HepG2 (cell line): ENCODE measurements around the gene CABLES2. TPM values are rescaled to one million over a fixed set of nuclear protein-coding genes. Genes with fewer than 3 reads are reported as not detected.

ENCODE experiments used
- AKAP8 ChIP-seq: sonication (generic); formaldehyde crosslinking; IDR thresholded peaks from 2 replicates; pipeline ENCODE4 v1.5.1; 2020; ENCODE audit warnings: mild to moderate bottlenecking, missing genetic modification reagents
- CHCHD3 ChIP-seq: sonication (generic); formaldehyde crosslinking; IDR thresholded peaks from 2 replicates; pipeline ENCODE4 v1.8.0; 2022; ENCODE audit warnings: mild to moderate bottlenecking, missing genetic modification reagents, moderate library complexity
- EHMT2 ChIP-seq: fragments of 200-600 bp; sonication (generic); IDR thresholded peaks from 2 replicates; pipeline ENCODE4 v1.7.0; 2017; ENCODE audit warnings: antibody characterized with exemption, low read depth, low read length, borderline replicate concordance
- GTF3A ChIP-seq: sonication (generic); formaldehyde crosslinking; conservative IDR thresholded peaks from 2 replicates; pipeline ENCODE4 v1.4.0; 2020; ENCODE audit warnings: mild to moderate bottlenecking, missing genetic modification reagents
- MATR3 ChIP-seq: sonication (generic); formaldehyde crosslinking; IDR thresholded peaks from 2 replicates; pipeline ENCODE4 v1.4.0; 2020; ENCODE audit warnings: missing genetic modification reagents
- RFXANK ChIP-seq: IDR thresholded peaks from 2 replicates; pipeline ENCODE4 v1.6.1; 2016
- SMARCC2 ChIP-seq: fragments of 450-650 bp; IDR thresholded peaks from 2 replicates; pipeline ENCODE4 v1.6.1; 2017; ENCODE audit warnings: antibody characterized with exemption, mild to moderate bottlenecking
- TAF15 ChIP-seq: fragments of 200-400 bp; formaldehyde crosslinking; IDR thresholded peaks from one replicate; pipeline ENCODE4 v1.6.1; 2018; ENCODE audit warnings: mild to moderate bottlenecking, low read depth, low read length; ENCODE audit not compliant: poor library complexity, severe bottlenecking
- ZNF264 ChIP-seq: sonication (generic); formaldehyde crosslinking; IDR thresholded peaks from 2 replicates; pipeline ENCODE4 v1.4.0; 2020; ENCODE audit warnings: missing genetic modification reagents
- ZNF350 ChIP-seq: sonication (generic); formaldehyde crosslinking; IDR thresholded peaks from 2 replicates; pipeline ENCODE4 v1.4.0; 2020; ENCODE audit warnings: mild to moderate bottlenecking, low read depth, missing genetic modification reagents, borderline replicate concordance
- ZNF562 ChIP-seq: sonication (generic); formaldehyde crosslinking; IDR thresholded peaks from 2 replicates; pipeline ENCODE4 v1.8.0; 2022; ENCODE audit warnings: missing genetic modification reagents, borderline replicate concordance
- ZNF577 ChIP-seq: sonication (generic); formaldehyde crosslinking; IDR thresholded peaks from 2 replicates; pipeline ENCODE4 v1.4.0; 2020; ENCODE audit warnings: mild to moderate bottlenecking, low read depth, missing genetic modification reagents, borderline replicate concordance
- ZNF607 ChIP-seq: sonication (generic); formaldehyde crosslinking; IDR thresholded peaks from 2 replicates; pipeline ENCODE4 v1.5.1; 2020; ENCODE audit warnings: missing genetic modification reagents, mild to moderate bottlenecking, borderline replicate concordance
- ZNF713 ChIP-seq: sonication (generic); formaldehyde crosslinking; IDR thresholded peaks from 2 replicates; pipeline ENCODE4 v1.4.0; 2020; ENCODE audit warnings: mild to moderate bottlenecking, missing genetic modification reagents
- polyA plus RNA-seq, 8 experiments: library from polyadenylated mRNA; depleted of rRNA in 3 of 8; stranded (reverse) in 7 of 8; unstranded in 1 of 8; fragments of >200 nt; fragmentation: Illumina TruSeq in 4 of 8; extraction: Trizol in 4 of 8; gene quantifications; 2 replicates each; pipeline versions ENCODE4 v1.2.1 to v1.2.3, GENCODE V29; 2011 to 2016; ENCODE audit warnings: low read depth in 4 of 8, missing spikeins in 1 of 8, mixed read lengths in 1 of 8; ENCODE audit not compliant: insufficient read depth in 1 of 8
- total RNA-seq, 5 experiments: library from RNA; depleted of rRNA; stranded (reverse); fragments of >200 nt; fragmentation: Illumina TruSeq; extraction: Trizol; gene quantifications; 2 replicates each; pipeline ENCODE4 v1.2.3, GENCODE V29; 2016; ENCODE audit warnings: low read depth in 1 of 5
- TF ChIP-seq, protein P1 (sequence below): sonication (generic); formaldehyde crosslinking; IDR thresholded peaks from 2 replicates; pipeline ENCODE4 v1.4.0; 2020; ENCODE audit warnings: missing genetic modification reagents
- TF ChIP-seq, protein P2 (sequence below): IDR thresholded peaks from 2 replicates; pipeline ENCODE4 v1.6.1; 2016; ENCODE audit warnings: mild to moderate bottlenecking
- TF ChIP-seq, protein P3 (sequence below): sonication (generic); formaldehyde crosslinking; IDR thresholded peaks from 2 replicates; pipeline ENCODE4 v1.4.0; 2020; ENCODE audit warnings: low read depth, missing genetic modification reagents
- TF ChIP-seq, protein P4 (sequence below): sonication (generic); formaldehyde crosslinking; IDR thresholded peaks from 2 replicates; pipeline ENCODE4 v1.9.0; 2021; ENCODE audit warnings: missing genetic modification reagents, borderline replicate concordance
- TF ChIP-seq, protein P5 (sequence below): sonication (generic); formaldehyde crosslinking; IDR thresholded peaks from 2 replicates; pipeline ENCODE4 v1.4.0; 2020; ENCODE audit warnings: mild to moderate bottlenecking, missing genetic modification reagents

Gene CABLES2
- total and polyA plus RNA-seq, 2 of the 13 experiments (the other 11 are each of a cell fraction or from before 2014, with no cell fraction given), result 5.2 to 9.7 TPM

DNA sequence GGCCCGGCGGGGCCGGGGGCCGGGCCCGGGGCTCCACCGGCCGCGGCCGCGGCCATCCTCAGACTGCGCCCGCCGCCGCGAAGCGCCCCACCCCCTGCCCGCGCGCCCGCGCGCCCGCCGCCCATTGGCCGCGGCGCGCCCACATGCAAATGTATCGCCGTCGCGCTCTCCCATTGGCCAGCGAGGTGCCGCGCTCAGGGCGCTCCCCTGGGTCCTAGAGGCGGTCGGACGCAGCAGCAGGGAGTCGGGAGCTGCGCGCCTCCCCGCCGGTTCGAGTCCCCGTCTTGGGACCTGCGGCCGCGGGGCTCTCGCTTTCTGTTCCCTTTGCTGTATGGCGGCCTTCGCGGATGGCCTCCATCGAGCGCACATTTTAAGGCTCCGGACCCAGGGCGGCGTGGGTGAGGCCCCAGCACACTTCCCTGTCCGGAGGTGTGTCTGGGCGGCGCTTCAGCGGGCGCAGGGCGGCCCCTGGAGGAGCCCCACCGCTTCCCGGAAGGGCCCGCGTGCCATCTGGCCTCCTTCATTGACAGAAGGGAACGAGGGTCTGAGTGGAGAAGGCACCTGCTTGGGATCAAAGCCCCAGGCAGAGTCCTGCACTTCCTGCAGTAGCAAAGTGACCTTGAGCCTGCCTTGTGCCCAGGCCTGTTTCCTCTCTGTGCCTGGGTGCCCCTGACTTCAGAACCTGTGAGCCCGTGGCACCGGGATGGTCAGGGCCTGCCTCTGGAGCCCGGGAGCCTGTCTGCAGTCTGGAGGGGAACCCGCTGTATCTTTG lies at the start of gene CABLES2 (continued):
- TF ChIP-seq, protein P1, sequence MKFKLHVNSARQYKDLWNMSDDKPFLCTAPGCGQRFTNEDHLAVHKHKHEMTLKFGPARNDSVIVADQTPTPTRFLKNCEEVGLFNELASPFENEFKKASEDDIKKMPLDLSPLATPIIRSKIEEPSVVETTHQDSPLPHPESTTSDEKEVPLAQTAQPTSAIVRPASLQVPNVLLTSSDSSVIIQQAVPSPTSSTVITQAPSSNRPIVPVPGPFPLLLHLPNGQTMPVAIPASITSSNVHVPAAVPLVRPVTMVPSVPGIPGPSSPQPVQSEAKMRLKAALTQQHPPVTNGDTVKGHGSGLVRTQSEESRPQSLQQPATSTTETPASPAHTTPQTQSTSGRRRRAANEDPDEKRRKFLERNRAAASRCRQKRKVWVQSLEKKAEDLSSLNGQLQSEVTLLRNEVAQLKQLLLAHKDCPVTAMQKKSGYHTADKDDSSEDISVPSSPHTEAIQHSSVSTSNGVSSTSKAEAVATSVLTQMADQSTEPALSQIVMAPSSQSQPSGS (CRISPR knock-in tag), result peak; percentile 87
- peak; percentile 90 for TF ChIP-seq ZNF264 (CRISPR knock-in tag)
- no peak for TF ChIP-seq ZNF562 (CRISPR knock-in tag)
- peak; percentile 96; the same call in 1 of the 2 replicates for TF ChIP-seq ZNF607
- TF ChIP-seq EHMT2, result no peak
- TF ChIP-seq CHCHD3 (CRISPR knock-in tag), result peak; percentile 98
- TF ChIP-seq MATR3, result no peak
- TF ChIP-seq, protein P2, sequence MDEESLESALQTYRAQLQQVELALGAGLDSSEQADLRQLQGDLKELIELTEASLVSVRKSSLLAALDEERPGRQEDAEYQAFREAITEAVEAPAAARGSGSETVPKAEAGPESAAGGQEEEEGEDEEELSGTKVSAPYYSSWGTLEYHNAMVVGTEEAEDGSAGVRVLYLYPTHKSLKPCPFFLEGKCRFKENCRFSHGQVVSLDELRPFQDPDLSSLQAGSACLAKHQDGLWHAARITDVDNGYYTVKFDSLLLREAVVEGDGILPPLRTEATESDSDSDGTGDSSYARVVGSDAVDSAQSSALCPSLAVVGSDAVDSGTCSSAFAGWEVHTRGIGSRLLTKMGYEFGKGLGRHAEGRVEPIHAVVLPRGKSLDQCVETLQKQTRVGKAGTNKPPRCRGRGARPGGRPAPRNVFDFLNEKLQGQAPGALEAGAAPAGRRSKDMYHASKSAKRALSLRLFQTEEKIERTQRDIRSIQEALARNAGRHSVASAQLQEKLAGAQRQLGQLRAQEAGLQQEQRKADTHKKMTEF (CRISPR knock-in tag), result peak; percentile 94
- TF ChIP-seq, protein P3, sequence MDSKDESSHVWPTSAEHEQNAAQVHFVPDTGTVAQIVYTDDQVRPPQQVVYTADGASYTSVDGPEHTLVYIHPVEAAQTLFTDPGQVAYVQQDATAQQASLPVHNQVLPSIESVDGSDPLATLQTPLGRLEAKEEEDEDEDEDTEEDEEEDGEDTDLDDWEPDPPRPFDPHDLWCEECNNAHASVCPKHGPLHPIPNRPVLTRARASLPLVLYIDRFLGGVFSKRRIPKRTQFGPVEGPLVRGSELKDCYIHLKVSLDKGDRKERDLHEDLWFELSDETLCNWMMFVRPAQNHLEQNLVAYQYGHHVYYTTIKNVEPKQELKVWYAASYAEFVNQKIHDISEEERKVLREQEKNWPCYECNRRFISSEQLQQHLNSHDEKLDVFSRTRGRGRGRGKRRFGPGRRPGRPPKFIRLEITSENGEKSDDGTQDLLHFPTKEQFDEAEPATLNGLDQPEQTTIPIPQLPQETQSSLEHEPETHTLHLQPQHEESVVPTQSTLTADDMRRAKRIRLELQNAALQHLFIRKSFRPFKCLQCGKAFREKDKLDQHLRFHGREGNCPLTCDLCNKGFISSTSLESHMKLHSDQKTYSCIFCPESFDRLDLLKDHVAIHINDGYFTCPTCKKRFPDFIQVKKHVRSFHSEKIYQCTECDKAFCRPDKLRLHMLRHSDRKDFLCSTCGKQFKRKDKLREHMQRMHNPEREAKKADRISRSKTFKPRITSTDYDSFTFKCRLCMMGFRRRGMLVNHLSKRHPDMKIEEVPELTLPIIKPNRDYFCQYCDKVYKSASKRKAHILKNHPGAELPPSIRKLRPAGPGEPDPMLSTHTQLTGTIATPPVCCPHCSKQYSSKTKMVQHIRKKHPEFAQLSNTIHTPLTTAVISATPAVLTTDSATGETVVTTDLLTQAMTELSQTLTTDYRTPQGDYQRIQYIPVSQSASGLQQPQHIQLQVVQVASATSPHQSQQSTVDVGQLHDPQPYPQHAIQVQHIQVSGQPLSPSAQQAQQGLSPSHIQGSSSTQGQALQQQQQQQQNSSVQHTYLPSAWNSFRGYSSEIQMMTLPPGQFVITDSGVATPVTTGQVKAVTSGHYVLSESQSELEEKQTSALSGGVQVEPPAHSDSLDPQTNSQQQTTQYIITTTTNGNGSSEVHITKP, result peak; percentile 73; the same call in 1 of the 2 replicates
- TF ChIP-seq ZNF350, result peak; percentile 87
- peak; percentile 100 for TF ChIP-seq GTF3A (CRISPR knock-in tag)
- TF ChIP-seq AKAP8, result peak; percentile 88
- TF ChIP-seq ZNF713 (CRISPR knock-in tag), result no peak; the same call in 1 of the 2 replicates
- peak; percentile 80 for TF ChIP-seq TAF15
- no peak for TF ChIP-seq ZNF577 (CRISPR knock-in tag)
- TF ChIP-seq RFXANK (CRISPR knock-in tag), result 0 out of 2 replicates have a peak, but pooled peaks have one; percentile 78
- TF ChIP-seq, protein P4, sequence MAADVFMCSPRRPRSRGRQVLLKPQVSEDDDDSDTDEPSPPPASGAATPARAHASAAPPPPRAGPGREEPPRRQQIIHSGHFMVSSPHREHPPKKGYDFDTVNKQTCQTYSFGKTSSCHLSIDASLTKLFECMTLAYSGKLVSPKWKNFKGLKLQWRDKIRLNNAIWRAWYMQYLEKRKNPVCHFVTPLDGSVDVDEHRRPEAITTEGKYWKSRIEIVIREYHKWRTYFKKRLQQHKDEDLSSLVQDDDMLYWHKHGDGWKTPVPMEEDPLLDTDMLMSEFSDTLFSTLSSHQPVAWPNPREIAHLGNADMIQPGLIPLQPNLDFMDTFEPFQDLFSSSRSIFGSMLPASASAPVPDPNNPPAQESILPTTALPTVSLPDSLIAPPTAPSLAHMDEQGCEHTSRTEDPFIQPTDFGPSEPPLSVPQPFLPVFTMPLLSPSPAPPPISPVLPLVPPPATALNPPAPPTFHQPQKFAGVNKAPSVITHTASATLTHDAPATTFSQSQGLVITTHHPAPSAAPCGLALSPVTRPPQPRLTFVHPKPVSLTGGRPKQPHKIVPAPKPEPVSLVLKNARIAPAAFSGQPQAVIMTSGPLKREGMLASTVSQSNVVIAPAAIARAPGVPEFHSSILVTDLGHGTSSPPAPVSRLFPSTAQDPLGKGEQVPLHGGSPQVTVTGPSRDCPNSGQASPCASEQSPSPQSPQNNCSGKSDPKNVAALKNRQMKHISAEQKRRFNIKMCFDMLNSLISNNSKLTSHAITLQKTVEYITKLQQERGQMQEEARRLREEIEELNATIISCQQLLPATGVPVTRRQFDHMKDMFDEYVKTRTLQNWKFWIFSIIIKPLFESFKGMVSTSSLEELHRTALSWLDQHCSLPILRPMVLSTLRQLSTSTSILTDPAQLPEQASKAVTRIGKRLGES (CRISPR knock-in tag), result no peak
- TF ChIP-seq, protein P5, sequence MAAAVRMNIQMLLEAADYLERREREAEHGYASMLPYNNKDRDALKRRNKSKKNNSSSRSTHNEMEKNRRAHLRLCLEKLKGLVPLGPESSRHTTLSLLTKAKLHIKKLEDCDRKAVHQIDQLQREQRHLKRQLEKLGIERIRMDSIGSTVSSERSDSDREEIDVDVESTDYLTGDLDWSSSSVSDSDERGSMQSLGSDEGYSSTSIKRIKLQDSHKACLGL, result peak; percentile 94
- TF ChIP-seq SMARCC2, result no peak
